Fibroblast of lung (primary cell): ENCODE results near the gene ATP8A2.

ENCODE experiments used
- EZH2 ChIP-seq: IDR thresholded peaks from 2 replicates; pipeline ENCODE4 v1.5.1; 2012; ENCODE audit warnings: low read length, control low read depth, mild to moderate bottlenecking; ENCODE audit errors: missing control alignments
- TF ChIP-seq, protein P1 (sequence below), 2 donors: IDR thresholded peaks in 1 of 2; conservative IDR thresholded peaks in 1 of 2; 1 replicate in 1 of 2; 2 replicates in 1 of 2; pipeline ENCODE4 v1.5.1; 2011 to 2012; ENCODE audit warnings: low read length in 2 of 2, control low read depth in 1 of 2, inconsistent platforms in 1 of 2, low read depth in 1 of 2, mild to moderate bottlenecking in 1 of 2

DNA sequence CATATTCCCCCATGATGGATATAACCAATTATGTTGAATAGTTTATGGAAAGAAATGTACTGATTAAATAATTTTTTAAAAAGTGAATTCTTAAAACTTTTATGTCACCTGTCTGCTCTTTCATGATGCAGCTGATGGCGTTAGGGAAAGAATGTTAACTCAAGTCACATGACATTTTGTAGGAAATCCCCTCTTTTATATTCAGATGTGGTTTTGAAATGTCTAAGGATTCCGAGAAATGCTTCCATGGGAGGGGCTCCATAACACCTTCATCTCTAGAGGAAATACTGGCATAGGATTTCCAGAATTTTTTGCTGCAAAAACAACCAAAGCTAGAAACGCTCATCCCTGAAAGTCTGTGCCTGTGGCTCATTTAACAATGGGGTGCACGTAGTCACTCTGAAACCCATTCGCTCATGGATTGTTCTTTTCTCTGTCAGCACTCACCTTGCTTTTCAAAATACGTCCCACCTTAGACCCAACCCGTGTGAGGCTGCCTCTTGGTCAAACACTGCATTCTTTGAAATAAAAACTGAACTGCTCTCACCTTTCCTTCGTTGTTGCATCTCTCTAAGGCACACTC is 391.1 kb downstream of the ATP8A2 start:
- TF ChIP-seq, protein P1, sequence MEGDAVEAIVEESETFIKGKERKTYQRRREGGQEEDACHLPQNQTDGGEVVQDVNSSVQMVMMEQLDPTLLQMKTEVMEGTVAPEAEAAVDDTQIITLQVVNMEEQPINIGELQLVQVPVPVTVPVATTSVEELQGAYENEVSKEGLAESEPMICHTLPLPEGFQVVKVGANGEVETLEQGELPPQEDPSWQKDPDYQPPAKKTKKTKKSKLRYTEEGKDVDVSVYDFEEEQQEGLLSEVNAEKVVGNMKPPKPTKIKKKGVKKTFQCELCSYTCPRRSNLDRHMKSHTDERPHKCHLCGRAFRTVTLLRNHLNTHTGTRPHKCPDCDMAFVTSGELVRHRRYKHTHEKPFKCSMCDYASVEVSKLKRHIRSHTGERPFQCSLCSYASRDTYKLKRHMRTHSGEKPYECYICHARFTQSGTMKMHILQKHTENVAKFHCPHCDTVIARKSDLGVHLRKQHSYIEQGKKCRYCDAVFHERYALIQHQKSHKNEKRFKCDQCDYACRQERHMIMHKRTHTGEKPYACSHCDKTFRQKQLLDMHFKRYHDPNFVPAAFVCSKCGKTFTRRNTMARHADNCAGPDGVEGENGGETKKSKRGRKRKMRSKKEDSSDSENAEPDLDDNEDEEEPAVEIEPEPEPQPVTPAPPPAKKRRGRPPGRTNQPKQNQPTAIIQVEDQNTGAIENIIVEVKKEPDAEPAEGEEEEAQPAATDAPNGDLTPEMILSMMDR (conservative IDR thresholded peaks at IDR 0.05 in 1 of 2, IDR thresholded peaks at IDR 0.05 in 1 of 2; ENCODE audit: low read depth in 1 of 2, low read length in 2 of 2) = no peak
- TF ChIP-seq EZH2 = no peak
